HCT116 (cell line): ENCODE data around the gene SLC9A7. TPM values are rescaled to one million over a fixed set of nuclear protein-coding genes. Genes with fewer than 3 reads are reported as not detected.

ENCODE experiments used
- ATAC-seq: fragments of 200-7000 bp; cut with Tn5 transposase; 2 replicates; pipeline ENCODE4 v1.9.1; 2020; ENCODE audit warnings: mild to moderate bottlenecking, moderate library complexity
- BruUV-seq: library from RNA; stranded (reverse); fragments of 400-500 nt; replicated peaks from 2 replicates; lab custom pipeline; 2021; lab: Mats Ljungman, UMichigan
- CTCF ChIA-PET: fragments of 300-600 bp; sonication (Branson Sonifier 250); formaldehyde crosslinking; loops from one replicate; lab custom pipeline; 2021; ENCODE audit warnings: antibody characterized with exemption; lab: Charles Lee
- POLR2A ChIA-PET: fragments of 300-600, 350-600 bp; sonication (Branson Sonifier 250); formaldehyde crosslinking; loops from one replicate; lab custom pipeline; 2021; ENCODE audit warnings: antibody characterized with exemption; lab: Charles Lee
- RAD21 ChIA-PET, 2 experiments: fragments of 300-600 bp; sonication (Branson Sonifier 250); formaldehyde crosslinking; loops; one replicate each; lab custom pipeline; 2023; ENCODE audit warnings: low total read pairs in 2 of 2; ENCODE audit not compliant: uncharacterized antibody in 2 of 2, unreplicated experiment in 2 of 2, low non-redundant PET in 1 of 2; lab: Charles Lee
- DNase-seq: peaks from one replicate; pipeline ENCODE4 v3.0.0-alpha.2; 2010; ENCODE audit warnings: low read depth, low spot score
- H2AFZ ChIP-seq: fragments of 200-600 bp; shearing (Covaris generic), sonication (generic); 2 replicates; pipeline ENCODE4 v1.6.1; 2017; ENCODE audit warnings: low read depth, mixed run types, mixed read lengths, antibody characterized with exemption, low read length; ENCODE audit not compliant: poor library complexity, severe bottlenecking
- H3K27ac ChIP-seq: 2 replicates; pipeline ENCODE4 v1.5.1; 2012; ENCODE audit warnings: low read depth, low read length
- H3K27me3 ChIP-seq: fragments of 200-600 bp; sonication (generic); 2 replicates; pipeline ENCODE4 v1.6.1; 2016; ENCODE audit warnings: mixed run types, low read length, mixed read lengths; ENCODE audit not compliant: insufficient read depth
- H3K36me3 ChIP-seq, 2 experiments: fragments of 200-500 bp in 1 of 2; fragments of 200-600 bp in 1 of 2; sonication (Bioruptor generic) in 1 of 2; sonication (generic) in 1 of 2; 2 replicates each; pipeline versions ENCODE4 v1.5.1 to v1.6.1; 2014 to 2016; ENCODE audit warnings: low read length in 2 of 2, inconsistent platforms in 1 of 2, mixed read lengths in 1 of 2, mixed run types in 1 of 2; ENCODE audit not compliant: insufficient read depth in 2 of 2, control insufficient read depth in 1 of 2
- H3K4me1 ChIP-seq, 2 experiments: fragments of 200-600 bp in 1 of 2; sonication (generic) in 1 of 2; 2 replicates each; pipeline versions ENCODE4 v1.5.1 to v1.6.1; 2012 to 2017; ENCODE audit warnings: low read length in 2 of 2, inconsistent platforms in 1 of 2, mild to moderate bottlenecking in 1 of 2, mixed read lengths in 1 of 2, mixed run types in 1 of 2, moderate library complexity in 1 of 2; ENCODE audit not compliant: insufficient read depth in 2 of 2, control insufficient read depth in 1 of 2
- H3K4me2 ChIP-seq: fragments of 200-600 bp; sonication (generic); 2 replicates; pipeline ENCODE4 v1.6.1; 2017; ENCODE audit warnings: mixed run types, low read length, mixed read lengths
- H3K4me3 ChIP-seq, 2 experiments: fragments of 200-600 bp in 1 of 2; sonication (generic) in 1 of 2; replicated peaks in 1 of 2; 2 replicates each; pipeline ENCODE4 v1.5.1; 2011 to 2016; ENCODE audit warnings: low read length in 2 of 2, control low read depth in 1 of 2, low read depth in 1 of 2, mild to moderate bottlenecking in 1 of 2, mixed read lengths in 1 of 2, mixed run types in 1 of 2
- H3K79me2 ChIP-seq: fragments of 200-600 bp; sonication (generic); 2 replicates; pipeline ENCODE4 v1.6.1; 2017; ENCODE audit warnings: mild to moderate bottlenecking, mixed run types, low read length, moderate library complexity, mixed read lengths; ENCODE audit not compliant: insufficient read depth
- H3K9ac ChIP-seq: fragments of 200-600 bp; sonication (generic); 2 replicates; pipeline ENCODE4 v1.6.1; 2016; ENCODE audit warnings: low read length, mixed read lengths
- H3K9me2 ChIP-seq: fragments of 200-600 bp; sonication (generic), shearing (Covaris generic); 2 replicates; pipeline ENCODE4 v1.6.1; 2017; ENCODE audit warnings: mixed run types, mild to moderate bottlenecking, moderate library complexity; ENCODE audit not compliant: insufficient read depth
- H3K9me3 ChIP-seq, 2 experiments: fragments of 200-500 bp in 1 of 2; fragments of 200-600 bp in 1 of 2; sonication (Bioruptor generic) in 1 of 2; sonication (generic) in 1 of 2; 2 replicates each; pipeline ENCODE4 v1.6.1; 2014 to 2017; ENCODE audit warnings: low read length in 2 of 2, mixed read lengths in 2 of 2, inconsistent platforms in 1 of 2, low read depth in 1 of 2, mild to moderate bottlenecking in 1 of 2, mixed run types in 1 of 2, moderate library complexity in 1 of 2; ENCODE audit not compliant: control insufficient read depth in 1 of 2, insufficient read depth in 1 of 2
- H4K20me1 ChIP-seq: fragments of 200-600 bp; sonication (generic), shearing (Covaris generic); 2 replicates; pipeline ENCODE4 v1.6.1; 2017; ENCODE audit warnings: mixed run types, mild to moderate bottlenecking, moderate library complexity; ENCODE audit not compliant: insufficient read depth
- CBX3 ChIP-seq: IDR thresholded peaks from 2 replicates; pipeline ENCODE4 v1.6.1; 2012; ENCODE audit warnings: low read depth
- CEBPB ChIP-seq: IDR thresholded peaks from 2 replicates; pipeline ENCODE4 v1.6.1; 2012; ENCODE audit warnings: low read depth
- ELF1 ChIP-seq: IDR thresholded peaks from 2 replicates; pipeline ENCODE4 v1.6.1; 2012; ENCODE audit warnings: low read depth, borderline replicate concordance
- EZH2 ChIP-seq: fragments of 200-600 bp; sonication (generic); IDR thresholded peaks from 2 replicates; pipeline ENCODE4 v1.6.1; 2017; ENCODE audit warnings: antibody characterized with exemption, mixed run types
- EZH2phosphoT487 ChIP-seq: fragments of 200-600 bp; IDR thresholded peaks from 2 replicates; pipeline ENCODE4 v1.6.1; 2018; ENCODE audit warnings: antibody characterized with exemption, borderline replicate concordance
- FOSL1 ChIP-seq: IDR thresholded peaks from 2 replicates; pipeline ENCODE4 v1.6.1; 2012; ENCODE audit warnings: low read depth
- JUND ChIP-seq: IDR thresholded peaks from 2 replicates; pipeline ENCODE4 v1.6.1; 2012
- POLR2A ChIP-seq: IDR thresholded peaks from 2 replicates; pipeline ENCODE4 v1.7.0; 2011; ENCODE audit warnings: borderline replicate concordance; ENCODE audit not compliant: insufficient read depth, insufficient read length; ENCODE audit errors: extremely low read depth
- POLR2AphosphoS5 ChIP-seq: IDR thresholded peaks from 2 replicates; pipeline ENCODE4 v1.6.1; 2011; ENCODE audit warnings: mild to moderate bottlenecking, low read depth, low read length, moderate library complexity
- RAD21 ChIP-seq: IDR thresholded peaks from 2 replicates; pipeline ENCODE4 v1.6.1; 2012; ENCODE audit warnings: low read depth, mild to moderate bottlenecking
- SP1 ChIP-seq: IDR thresholded peaks from 2 replicates; pipeline ENCODE4 v1.6.1; 2012; ENCODE audit warnings: low read depth
- ZNF274 ChIP-seq: fragments of 200-500 bp; sonication (Bioruptor generic); IDR thresholded peaks from 2 replicates; pipeline ENCODE4 v1.6.1; 2014; ENCODE audit warnings: mild to moderate bottlenecking, low read depth, low read length, inconsistent platforms
- intact Hi-C: fragments of 100-400 bp; cut with micrococcal nuclease; formaldehyde crosslinking; loops from 2 replicates; pipeline ENCODE4 v1.10.0; 2022
- total RNA-seq: library from RNA; stranded (reverse); gene quantifications from one replicate; pipeline ENCODE4 v1.2.1, GENCODE V29; 2021; ENCODE audit not compliant: unreplicated experiment
- TF ChIP-seq, protein P1 (sequence below), 3 experiments: fragments of 200-600 bp in 1 of 3; sonication (generic) in 1 of 3; IDR thresholded peaks in 2 of 3; conservative IDR thresholded peaks in 1 of 3; 2 replicates each; pipeline ENCODE4 v1.5.1; 2012 to 2017; ENCODE audit warnings: low read depth in 2 of 3, low read length in 2 of 3, antibody characterized with exemption in 1 of 3, borderline replicate concordance in 1 of 3, control low read depth in 1 of 3, mild to moderate bottlenecking in 1 of 3, mixed read lengths in 1 of 3, mixed run types in 1 of 3, moderate library complexity in 1 of 3; ENCODE audit not compliant: insufficient read depth in 1 of 3
- TF ChIP-seq, protein P2 (sequence below): IDR thresholded peaks from 2 replicates; pipeline ENCODE4 v1.6.1; 2012
- TF ChIP-seq, protein P3 (sequence below): IDR thresholded peaks from 2 replicates; pipeline ENCODE4 v1.6.1; 2012; ENCODE audit warnings: low read depth

The SLC9A7 gene
- total RNA-seq, 1 experiment from 2014 or later: 18.6 TPM

DNA sequence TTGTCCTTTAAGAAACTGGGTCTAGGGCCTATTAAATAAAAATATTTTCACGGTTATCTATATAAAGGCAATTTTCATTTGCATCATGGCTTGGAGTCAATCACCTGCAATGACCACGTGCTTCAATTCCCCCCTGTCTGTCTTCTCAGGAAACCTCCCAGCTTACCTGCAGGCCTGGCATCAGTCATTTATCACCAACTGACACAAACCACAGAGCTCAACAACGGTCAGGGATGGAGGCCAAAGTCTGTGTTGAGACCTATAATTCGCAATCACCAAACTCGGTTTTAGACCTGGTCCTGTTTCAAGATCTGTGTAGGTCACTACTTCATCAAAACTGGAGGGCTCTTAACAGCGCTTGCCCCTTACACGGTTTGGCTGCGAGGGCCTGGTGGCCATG, 1.9 kb downstream of the SLC9A7 start:
- ChIA-PET RAD21 (no interaction called here), POLR2A (no interaction called here)
- Histone ChIP-seq H3K79me2 (peaks cover 18% of the 10 kb centered on the region), H3K4me1 (peaks cover 11 to 20% of the 10 kb centered on the region in 2 experiments), H3K36me3 (no peaks in the 10 kb centered on the region), H3K9me2 (no peaks in the 10 kb centered on the region), H3K27ac (no peak overlapping the region)
- intact Hi-C loops: loop anchor here (10.0 kb wide), 1 partner anchor 338 kb away; no protein-coding TSS in a partner anchor
- BruUV-seq: no TSS peak
- TF ChIP-seq POLR2A (no peak), JUND (no peak), ELF1 (no peak)
- TF ChIP-seq, all 23 proteins: peak for 0
- H3K4me3 ChIP-seq: no peak overlapping the region
- no peaks in the 10 kb centered on the region for H3K9me3 ChIP-seq
- DNase-seq: no peak
- H3K27me3 ChIP-seq: no peaks in the 10 kb centered on the region
- H3K9ac ChIP-seq: no peak overlapping the region
- CTCF ChIA-PET: no interaction called here
- H4K20me1 ChIP-seq: no peaks in the 10 kb centered on the region
- H2AFZ ChIP-seq: no peak overlapping the region
- ATAC-seq: no peak
- H3K4me2 ChIP-seq: peak overlapping the region; percentile 87; the same call in 1 of the 2 replicates

DNA sequence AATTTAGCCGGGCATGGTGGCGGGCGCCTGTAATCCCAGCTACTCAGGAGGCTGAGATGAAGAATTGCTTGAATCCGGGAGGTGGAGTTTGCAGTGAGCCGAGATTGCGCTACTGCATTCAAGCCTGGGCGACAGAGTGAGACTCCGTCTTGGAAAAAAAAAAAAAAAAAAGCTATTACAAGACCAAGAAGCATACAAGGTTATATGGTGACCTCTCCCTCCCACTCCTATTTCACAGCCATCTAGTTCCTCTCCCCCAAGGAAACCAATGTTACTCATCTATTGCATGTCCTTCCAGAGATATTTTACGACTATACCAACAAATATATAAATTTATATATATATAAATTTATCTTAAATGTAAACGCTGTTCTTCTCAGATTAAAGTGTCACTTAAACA, 3.2 kb downstream of the SLC9A7 start:
- DNase-seq: no peak
- no peak overlapping the region for H3K4me3 ChIP-seq
- H3K4me1 ChIP-seq: peaks cover 11 to 20% of the 10 kb centered on the region in 2 experiments
- ChIA-PET RAD21 (no interaction called here), POLR2A (no interaction called here), CTCF (no interaction called here)
- H2AFZ ChIP-seq: no peak overlapping the region
- H3K27ac ChIP-seq: no peak overlapping the region
- H3K9me2 ChIP-seq: no peaks in the 10 kb centered on the region
- no peaks in the 10 kb centered on the region for H4K20me1 ChIP-seq
- no peak overlapping the region for H3K4me2 ChIP-seq
- intact Hi-C loops: loop anchor here (10.0 kb wide), 1 partner anchor 339 kb away; no protein-coding TSS in a partner anchor
- H3K79me2 ChIP-seq: peaks cover 18% of the 10 kb centered on the region
- TF ChIP-seq FOSL1 (no peak), JUND (no peak), POLR2AphosphoS5 (no peak), EZH2phosphoT487 (no peak), SP1 (no peak), EZH2 (no peak), CBX3 (no peak), RAD21 (no peak), ZNF274 (no peak), CEBPB (no peak), POLR2A (no peak)
- TF ChIP-seq, protein P1, sequence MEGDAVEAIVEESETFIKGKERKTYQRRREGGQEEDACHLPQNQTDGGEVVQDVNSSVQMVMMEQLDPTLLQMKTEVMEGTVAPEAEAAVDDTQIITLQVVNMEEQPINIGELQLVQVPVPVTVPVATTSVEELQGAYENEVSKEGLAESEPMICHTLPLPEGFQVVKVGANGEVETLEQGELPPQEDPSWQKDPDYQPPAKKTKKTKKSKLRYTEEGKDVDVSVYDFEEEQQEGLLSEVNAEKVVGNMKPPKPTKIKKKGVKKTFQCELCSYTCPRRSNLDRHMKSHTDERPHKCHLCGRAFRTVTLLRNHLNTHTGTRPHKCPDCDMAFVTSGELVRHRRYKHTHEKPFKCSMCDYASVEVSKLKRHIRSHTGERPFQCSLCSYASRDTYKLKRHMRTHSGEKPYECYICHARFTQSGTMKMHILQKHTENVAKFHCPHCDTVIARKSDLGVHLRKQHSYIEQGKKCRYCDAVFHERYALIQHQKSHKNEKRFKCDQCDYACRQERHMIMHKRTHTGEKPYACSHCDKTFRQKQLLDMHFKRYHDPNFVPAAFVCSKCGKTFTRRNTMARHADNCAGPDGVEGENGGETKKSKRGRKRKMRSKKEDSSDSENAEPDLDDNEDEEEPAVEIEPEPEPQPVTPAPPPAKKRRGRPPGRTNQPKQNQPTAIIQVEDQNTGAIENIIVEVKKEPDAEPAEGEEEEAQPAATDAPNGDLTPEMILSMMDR (IDR thresholded peaks at IDR 0.05 in 2 of 3, conservative IDR thresholded peaks at IDR 0.05 in 1 of 3; ENCODE audit: borderline replicate concordance in 1 of 3, insufficient read depth in 1 of 3, low read depth in 2 of 3, low read length in 2 of 3): no peak
- TF ChIP-seq, protein P2, sequence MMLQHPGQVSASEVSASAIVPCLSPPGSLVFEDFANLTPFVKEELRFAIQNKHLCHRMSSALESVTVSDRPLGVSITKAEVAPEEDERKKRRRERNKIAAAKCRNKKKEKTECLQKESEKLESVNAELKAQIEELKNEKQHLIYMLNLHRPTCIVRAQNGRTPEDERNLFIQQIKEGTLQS: no peak
- TF ChIP-seq, protein P3, sequence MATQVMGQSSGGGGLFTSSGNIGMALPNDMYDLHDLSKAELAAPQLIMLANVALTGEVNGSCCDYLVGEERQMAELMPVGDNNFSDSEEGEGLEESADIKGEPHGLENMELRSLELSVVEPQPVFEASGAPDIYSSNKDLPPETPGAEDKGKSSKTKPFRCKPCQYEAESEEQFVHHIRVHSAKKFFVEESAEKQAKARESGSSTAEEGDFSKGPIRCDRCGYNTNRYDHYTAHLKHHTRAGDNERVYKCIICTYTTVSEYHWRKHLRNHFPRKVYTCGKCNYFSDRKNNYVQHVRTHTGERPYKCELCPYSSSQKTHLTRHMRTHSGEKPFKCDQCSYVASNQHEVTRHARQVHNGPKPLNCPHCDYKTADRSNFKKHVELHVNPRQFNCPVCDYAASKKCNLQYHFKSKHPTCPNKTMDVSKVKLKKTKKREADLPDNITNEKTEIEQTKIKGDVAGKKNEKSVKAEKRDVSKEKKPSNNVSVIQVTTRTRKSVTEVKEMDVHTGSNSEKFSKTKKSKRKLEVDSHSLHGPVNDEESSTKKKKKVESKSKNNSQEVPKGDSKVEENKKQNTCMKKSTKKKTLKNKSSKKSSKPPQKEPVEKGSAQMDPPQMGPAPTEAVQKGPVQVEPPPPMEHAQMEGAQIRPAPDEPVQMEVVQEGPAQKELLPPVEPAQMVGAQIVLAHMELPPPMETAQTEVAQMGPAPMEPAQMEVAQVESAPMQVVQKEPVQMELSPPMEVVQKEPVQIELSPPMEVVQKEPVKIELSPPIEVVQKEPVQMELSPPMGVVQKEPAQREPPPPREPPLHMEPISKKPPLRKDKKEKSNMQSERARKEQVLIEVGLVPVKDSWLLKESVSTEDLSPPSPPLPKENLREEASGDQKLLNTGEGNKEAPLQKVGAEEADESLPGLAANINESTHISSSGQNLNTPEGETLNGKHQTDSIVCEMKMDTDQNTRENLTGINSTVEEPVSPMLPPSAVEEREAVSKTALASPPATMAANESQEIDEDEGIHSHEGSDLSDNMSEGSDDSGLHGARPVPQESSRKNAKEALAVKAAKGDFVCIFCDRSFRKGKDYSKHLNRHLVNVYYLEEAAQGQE: no peak
- H3K36me3 ChIP-seq: no peaks in the 10 kb centered on the region
- BruUV-seq: no TSS peak
- no peaks in the 10 kb centered on the region for H3K27me3 ChIP-seq
- no peak for ATAC-seq
- H3K9me3 ChIP-seq: no peaks in the 10 kb centered on the region
- H3K9ac ChIP-seq: no peak overlapping the region
